Endothelial cell of umbilical vein (primary cell): ENCODE data around the gene ZNF563. TPM values are rescaled to one million over a fixed set of nuclear protein-coding genes. Genes with fewer than 3 reads are reported as not detected.

Source experiments
- BruUV-seq: library from RNA; stranded (reverse); fragments of 400-500 nt; replicated peaks from 2 replicates; lab custom pipeline; 2021; lab: Mats Ljungman, UMichigan
- CTCF ChIA-PET: fragments of 300-600, 350-600 bp; sonication (Branson Sonifier 250); formaldehyde crosslinking; loops from one replicate; lab custom pipeline; 2021; ENCODE audit warnings: antibody characterized with exemption, inconsistent platforms; lab: Charles Lee
- POLR2A ChIA-PET: fragments of 300-600, 350-600 bp; sonication (Branson Sonifier 250); formaldehyde crosslinking; loops from one replicate; lab custom pipeline; 2021; ENCODE audit warnings: antibody characterized with exemption, inconsistent platforms; lab: Charles Lee
- DNase-seq: peaks from one replicate; pipeline ENCODE4 v3.0.0-alpha.2; 2011; ENCODE audit warnings: low read depth, low spot score
- FAIRE-seq: peaks from 2 replicates; lab custom pipeline; 2011; peaks lifted over from hg19 to GRCh38; lab: Jason Lieb, UNC
- H2AFZ ChIP-seq: 2 replicates; pipeline ENCODE4 v1.6.0; 2012; ENCODE audit warnings: low read depth, low read length, control low read depth, inconsistent platforms
- H3K27ac ChIP-seq: 2 replicates; pipeline ENCODE4 v1.5.1; 2011; ENCODE audit warnings: low read depth, mild to moderate bottlenecking, control low read depth, low read length, moderate library complexity; ENCODE audit not compliant: insufficient read depth
- H3K27me3 ChIP-seq, 2 experiments: 2 replicates each; pipeline versions ENCODE4 v1.6.0 to v1.6.1; 2011; ENCODE audit warnings: low read length in 2 of 2, mixed read lengths in 1 of 2; ENCODE audit not compliant: control insufficient read depth in 2 of 2, insufficient read depth in 2 of 2
- H3K36me3 ChIP-seq, 2 experiments: 2 replicates in 1 of 2; 3 replicates in 1 of 2; pipeline ENCODE4 v1.5.1; 2011; ENCODE audit warnings: low read length in 2 of 2, mild to moderate bottlenecking in 1 of 2, moderate library complexity in 1 of 2; ENCODE audit not compliant: control insufficient read depth in 2 of 2, insufficient read depth in 2 of 2; ENCODE audit errors: extremely low read depth in 1 of 2
- H3K4me1 ChIP-seq: 3 replicates; pipeline ENCODE4 v1.5.1; 2011; ENCODE audit warnings: mild to moderate bottlenecking, low read length; ENCODE audit not compliant: control insufficient read depth, insufficient read depth; ENCODE audit errors: extremely low read depth
- H3K4me2 ChIP-seq: 2 replicates; pipeline ENCODE4 v1.6.1; 2011; ENCODE audit warnings: low read length, control low read depth, mixed read lengths; ENCODE audit not compliant: insufficient read depth
- H3K4me3 ChIP-seq, 3 experiments: fragments of 200-600 bp in 1 of 3; sonication (generic), shearing (Covaris generic) in 1 of 3; replicated peaks in 1 of 3; 2 replicates each; pipeline ENCODE4 v1.5.1; 2011 to 2016; ENCODE audit warnings: control low read depth in 3 of 3, low read length in 3 of 3, mild to moderate bottlenecking in 2 of 3, inconsistent platforms in 1 of 3, low read depth in 1 of 3, moderate library complexity in 1 of 3; ENCODE audit not compliant: insufficient read depth in 1 of 3
- H3K79me2 ChIP-seq: 2 replicates; pipeline ENCODE4 v1.6.0; 2012; ENCODE audit warnings: low read length, inconsistent platforms; ENCODE audit not compliant: control insufficient read depth, insufficient read depth
- H3K9ac ChIP-seq: replicated peaks from 2 replicates; pipeline ENCODE3; 2011; ENCODE audit warnings: low read length, control low read depth; ENCODE audit not compliant: insufficient read depth; ENCODE audit errors: extremely low read depth
- H3K9me1 ChIP-seq: replicated peaks from 3 replicates; pipeline ENCODE4 v1.6.0; 2011; ENCODE audit warnings: mild to moderate bottlenecking, low read length; ENCODE audit not compliant: control insufficient read depth, insufficient read depth; ENCODE audit errors: extremely low read depth
- H3K9me3 ChIP-seq: replicated peaks from 2 replicates; pipeline ENCODE4 v1.5.1; 2012; ENCODE audit warnings: low read length, inconsistent platforms; ENCODE audit not compliant: control insufficient read depth, insufficient read depth
- H4K20me1 ChIP-seq: replicated peaks from 2 replicates; pipeline ENCODE3; 2011; ENCODE audit warnings: mild to moderate bottlenecking, low read length; ENCODE audit not compliant: control insufficient read depth, insufficient read depth; ENCODE audit errors: extremely low read depth
- CTCF ChIP-seq, 2 donors: IDR thresholded peaks; 1 replicate in 1 of 2; 2 replicates in 1 of 2; pipeline ENCODE4 v1.5.1; 2011; ENCODE audit warnings: low read length in 2 of 2, mild to moderate bottlenecking in 2 of 2, moderate library complexity in 2 of 2, control low read depth in 1 of 2, inconsistent platforms in 1 of 2, low read depth in 1 of 2; ENCODE audit not compliant: insufficient read depth in 1 of 2; ENCODE audit errors: extremely low read depth in 1 of 2
- EZH2 ChIP-seq: IDR thresholded peaks from 2 replicates; pipeline ENCODE4 v1.6.1; 2012; ENCODE audit warnings: borderline replicate concordance, low read depth, mild to moderate bottlenecking, moderate library complexity, low read length, inconsistent platforms; ENCODE audit not compliant: severe bottlenecking
- FOS ChIP-seq: IDR thresholded peaks from 2 replicates; pipeline ENCODE4 v1.6.1; 2011; ENCODE audit warnings: mild to moderate bottlenecking, low read length, moderate library complexity, borderline replicate concordance; ENCODE audit not compliant: insufficient read depth
- GATA2 ChIP-seq: IDR thresholded peaks from 2 replicates; pipeline ENCODE4 v1.7.0; 2011; ENCODE audit warnings: low read depth, mild to moderate bottlenecking, moderate library complexity, mixed read lengths, low read length; ENCODE audit not compliant: insufficient read length, insufficient read depth
- JUN ChIP-seq: IDR thresholded peaks from 2 replicates; pipeline ENCODE4 v1.6.1; 2011; ENCODE audit warnings: borderline replicate concordance, low read depth; ENCODE audit not compliant: insufficient read length, insufficient read depth
- MYC ChIP-seq: IDR thresholded peaks from one replicate; pipeline ENCODE4 v1.6.1; 2011; ENCODE audit warnings: mild to moderate bottlenecking, low read depth, low read length
- POLR2A ChIP-seq: IDR thresholded peaks from 2 replicates; pipeline ENCODE4 v1.6.1; 2012; ENCODE audit warnings: low read depth, mild to moderate bottlenecking, control low read depth, low read length
- POLR2AphosphoS5 ChIP-seq: IDR thresholded peaks from 2 replicates; pipeline ENCODE4 v1.6.1; 2012; ENCODE audit warnings: low read depth, mild to moderate bottlenecking, control low read depth, low read length, moderate library complexity; ENCODE audit not compliant: insufficient read depth
- dilution Hi-C: fragments of 300-500 bp; cut with MboI; formaldehyde crosslinking; loops from one replicate; pipeline ENCODE4 v1.15.0; 2019; ENCODE audit warnings: low sequenced_read_pairs; ENCODE audit not compliant: extremely low pct_ligation_motif_present
- intact Hi-C: fragments of 100-400 bp; cut with micrococcal nuclease; formaldehyde crosslinking; loops from one replicate; pipeline ENCODE4 v1.10.0; 2022
- polyA plus RNA-seq, 4 experiments: library from polyadenylated mRNA; depleted of rRNA in 3 of 4; stranded (reverse) in 3 of 4; unstranded in 1 of 4; fragments of >200 nt; gene quantifications; 2 replicates each; pipeline versions ENCODE4 v1.2.1 to v1.2.3, GENCODE V29; 2011 to 2012; ENCODE audit warnings: missing spikeins in 1 of 4
- total RNA-seq: library from RNA; stranded (reverse); gene quantifications from 2 replicates; pipeline ENCODE4 v1.2.3, GENCODE V29; 2021
- TF ChIP-seq, protein P1 (sequence below): IDR thresholded peaks from 2 replicates; pipeline ENCODE4 v1.6.1; 2011; ENCODE audit not compliant: insufficient read depth, insufficient read length

ZNF563 gene
- total and polyA plus RNA-seq, 2 donors (not counting 3 experiments of a cell fraction or from before 2014, with no cell fraction given) = 0.35 to 1.1 TPM

DNA sequence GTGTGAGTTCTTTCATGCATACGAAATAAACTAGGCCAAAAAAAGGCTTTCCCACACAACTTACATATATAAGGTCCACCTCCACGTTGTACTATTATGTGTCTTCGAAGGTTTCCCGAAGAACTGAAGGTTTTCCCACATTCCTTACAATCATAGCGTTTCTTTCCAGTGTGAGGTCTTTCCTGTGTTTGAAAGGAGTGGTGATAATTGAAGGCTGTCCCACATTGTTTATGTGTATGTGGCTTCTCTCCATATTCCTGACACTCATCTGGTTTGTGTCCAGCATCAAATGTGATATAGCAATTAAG is 17.4 kb upstream of the ZNF563 start:
- H4K20me1 ChIP-seq = no peaks in the 10 kb centered on the region
- no peak overlapping the region for H3K4me3 ChIP-seq
- H2AFZ ChIP-seq = no peak overlapping the region
- H3K27ac ChIP-seq = no peak overlapping the region
- peaks cover 12% of the 10 kb centered on the region for H3K9me3 ChIP-seq
- no peak for FAIRE-seq
- POLR2A ChIA-PET = no interaction called here
- H3K4me2 ChIP-seq = no peak overlapping the region
- H3K27me3 ChIP-seq = no peaks in the 10 kb centered on the region
- no peak for DNase-seq
- TF ChIP-seq POLR2AphosphoS5 = no peak
- no peak for TF ChIP-seq GATA2
- intact Hi-C loops (no loop called here), dilution Hi-C loops (no loop called here)
- CTCF ChIA-PET = no interaction called here
- no peaks in the 10 kb centered on the region for H3K79me2 ChIP-seq
- no peaks in the 10 kb centered on the region for H3K4me1 ChIP-seq
- no TSS peak for BruUV-seq
- no peaks in the 10 kb centered on the region for H3K9me1 ChIP-seq
- H3K9ac ChIP-seq = no peak overlapping the region
- no peaks in the 10 kb centered on the region for H3K36me3 ChIP-seq

GRCh38 chr19:12350185-12350889 is 16.9 kb upstream of the ZNF563 start:
- H3K4me1 ChIP-seq = no peaks in the 10 kb centered on the region
- no peaks in the 10 kb centered on the region for H3K27me3 ChIP-seq
- ChIA-PET CTCF (no interaction called here), POLR2A (no interaction called here)
- no peaks in the 10 kb centered on the region for H3K36me3 ChIP-seq
- dilution Hi-C loops (no loop called here), intact Hi-C loops (no loop called here)
- no peak overlapping the region for H3K27ac ChIP-seq
- no peak overlapping the region for H3K9ac ChIP-seq
- DNase-seq (no peak), FAIRE-seq (no peak)
- H3K4me2 ChIP-seq = no peak overlapping the region
- H3K9me3 ChIP-seq = peaks cover 12% of the 10 kb centered on the region
- H4K20me1 ChIP-seq = no peaks in the 10 kb centered on the region
- H2AFZ ChIP-seq = no peak overlapping the region
- TF ChIP-seq, protein P1, sequence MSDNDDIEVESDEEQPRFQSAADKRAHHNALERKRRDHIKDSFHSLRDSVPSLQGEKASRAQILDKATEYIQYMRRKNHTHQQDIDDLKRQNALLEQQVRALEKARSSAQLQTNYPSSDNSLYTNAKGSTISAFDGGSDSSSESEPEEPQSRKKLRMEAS = no peak
- TF ChIP-seq EZH2 = no peak
- TF ChIP-seq JUN = no peak
- TF ChIP-seq FOS = no peak
- TF ChIP-seq CTCF (IDR thresholded peaks at IDR 0.05; ENCODE audit: extremely low read depth in 1 of 2, insufficient read depth in 1 of 2, low read depth in 1 of 2, low read length in 2 of 2) = no peak
- TF ChIP-seq POLR2AphosphoS5 = no peak
- no peak for TF ChIP-seq POLR2A
- TF ChIP-seq MYC = no peak
- no peak for TF ChIP-seq GATA2
- no peak overlapping the region for H3K4me3 ChIP-seq
- no peaks in the 10 kb centered on the region for H3K79me2 ChIP-seq
- no TSS peak for BruUV-seq
- no peaks in the 10 kb centered on the region for H3K9me1 ChIP-seq
